ENCODE data around the gene GNG13.

GRCh38 chr16:833411-833810, 32.9 kb upstream of the GNG13 start:
- TF ChIP-seq, protein P1, sequence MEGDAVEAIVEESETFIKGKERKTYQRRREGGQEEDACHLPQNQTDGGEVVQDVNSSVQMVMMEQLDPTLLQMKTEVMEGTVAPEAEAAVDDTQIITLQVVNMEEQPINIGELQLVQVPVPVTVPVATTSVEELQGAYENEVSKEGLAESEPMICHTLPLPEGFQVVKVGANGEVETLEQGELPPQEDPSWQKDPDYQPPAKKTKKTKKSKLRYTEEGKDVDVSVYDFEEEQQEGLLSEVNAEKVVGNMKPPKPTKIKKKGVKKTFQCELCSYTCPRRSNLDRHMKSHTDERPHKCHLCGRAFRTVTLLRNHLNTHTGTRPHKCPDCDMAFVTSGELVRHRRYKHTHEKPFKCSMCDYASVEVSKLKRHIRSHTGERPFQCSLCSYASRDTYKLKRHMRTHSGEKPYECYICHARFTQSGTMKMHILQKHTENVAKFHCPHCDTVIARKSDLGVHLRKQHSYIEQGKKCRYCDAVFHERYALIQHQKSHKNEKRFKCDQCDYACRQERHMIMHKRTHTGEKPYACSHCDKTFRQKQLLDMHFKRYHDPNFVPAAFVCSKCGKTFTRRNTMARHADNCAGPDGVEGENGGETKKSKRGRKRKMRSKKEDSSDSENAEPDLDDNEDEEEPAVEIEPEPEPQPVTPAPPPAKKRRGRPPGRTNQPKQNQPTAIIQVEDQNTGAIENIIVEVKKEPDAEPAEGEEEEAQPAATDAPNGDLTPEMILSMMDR (IDR thresholded peaks at IDR 0.05) = no peak
- TF ChIP-seq POLR2A (IDR thresholded peaks at IDR 0.05) (no peak), POLR2AphosphoS5 (IDR thresholded peaks at IDR 0.05) (no peak)
